ENCODE data around the gene SET. TPM values are rescaled to one million over a fixed set of nuclear protein-coding genes. Genes with fewer than 3 reads are reported as not detected.
"Not testable (repeated sequence)": the region's sequence is repeated elsewhere in the genome, so short reads cannot be mapped to it uniquely, and the experiment has no call there.

The SET gene
- polyA plus RNA-seq, 1 experiment, result 51.6 TPM

- CTCF ChIA-PET, result interaction anchor here (0.7 to 1.5 kb wide), 2 partner anchors 18 to 177 kb away, joined by 3 read pairs; no protein-coding TSS in a partner anchor
- Histone ChIP-seq H3K36me3 (ENCODE audit: control insufficient read depth, insufficient read depth, low read length) (no peaks in the 10 kb centered on the region; the same call in 1 of the 2 replicates), H3K4me3 (ENCODE audit: low read depth, low read length) (no peak overlapping the region), H3K27me3 (ENCODE audit: control insufficient read depth, insufficient read depth, low read length) (no peaks in the 10 kb centered on the region)
- POLR2A ChIA-PET, result no interaction called here
- TF ChIP-seq CTCF (IDR thresholded peaks at IDR 0.05; ENCODE audit: insufficient read depth, low read depth, low read length), result no peak
- no peak for DNase-seq (ENCODE audit: low read depth)
Observed at GRCh38 chr9:128687453-128687852, 1.6 kb upstream of the SET start.

DNA sequence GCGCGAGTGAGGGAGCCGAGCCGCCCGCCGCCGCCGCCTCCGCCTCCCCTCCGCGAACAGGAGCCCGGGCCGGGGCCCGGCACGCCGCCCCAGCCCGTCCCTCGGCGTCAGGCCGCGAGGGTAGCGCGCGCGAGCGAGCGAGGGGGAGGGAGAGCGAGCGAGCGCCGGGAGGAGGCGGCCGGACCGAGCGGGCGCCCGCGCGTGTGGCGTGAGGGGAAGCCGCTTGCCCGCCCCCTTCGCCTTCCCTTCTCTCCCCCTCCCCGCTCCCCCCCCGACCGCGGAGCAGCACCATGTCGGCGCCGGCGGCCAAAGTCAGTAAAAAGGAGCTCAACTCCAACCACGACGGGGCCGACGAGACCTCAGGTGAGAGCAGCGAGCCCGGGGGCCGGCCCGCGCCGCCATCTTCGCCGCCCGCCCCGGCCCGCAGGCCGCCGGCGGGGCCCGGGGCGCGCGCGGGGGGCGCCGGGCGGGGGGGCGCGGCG, 312 bp downstream of the SET start:
- peak overlapping the region; percentile 90 for H3K4me3 ChIP-seq (ENCODE audit: low read depth, low read length)
- POLR2A ChIA-PET, result no interaction called here
- DNase-seq (ENCODE audit: low read depth), result no peak
- H3K27me3 ChIP-seq (ENCODE audit: control insufficient read depth, insufficient read depth, low read length), result no peaks in the 10 kb centered on the region
- CTCF ChIA-PET, result interaction anchor here (0.9 to 6.3 kb wide), 3 partner anchors 12 to 54 kb away, joined by 3 to 41 read pairs (median 3); partner anchors contain the start of gene PKN3
- no peak for TF ChIP-seq CTCF (IDR thresholded peaks at IDR 0.05; ENCODE audit: insufficient read depth, low read depth, low read length)
- H3K36me3 ChIP-seq (ENCODE audit: control insufficient read depth, insufficient read depth, low read length), result peaks cover 3% of the 10 kb centered on the region

- DNase-seq (ENCODE audit: low read depth), result no peak
- ChIA-PET CTCF (interaction anchor here (6.3 kb wide), 1 partner anchor 11 kb away, joined by 41 read pairs; the partner anchor contains the start of gene PKN3), POLR2A (no interaction called here)
Observed at GRCh38 chr9:128689820-128690683, 1.0 kb downstream of the SET start.

DNA sequence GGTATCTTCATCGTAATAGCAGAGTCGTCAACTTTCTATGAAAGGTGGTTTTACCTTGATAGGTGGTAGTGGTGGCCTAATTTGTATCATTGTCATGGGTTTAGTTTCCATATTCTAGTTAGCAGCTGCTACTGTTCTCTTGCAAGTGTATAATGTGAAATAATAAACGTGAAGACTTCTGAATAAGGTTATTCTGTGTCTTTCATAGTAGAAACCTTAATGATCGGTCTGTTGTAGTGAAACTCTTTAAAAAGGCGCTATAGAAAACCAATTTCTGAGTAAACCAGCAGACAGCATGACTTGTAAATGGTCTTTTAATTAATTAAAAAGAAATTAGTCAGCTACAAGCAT, 1.6 kb downstream of the SET start:
- H3K36me3 ChIP-seq (ENCODE audit: control insufficient read depth, insufficient read depth, low read length), result peaks cover 4% of the 10 kb centered on the region
- no peaks in the 10 kb centered on the region for H3K27me3 ChIP-seq (ENCODE audit: control insufficient read depth, insufficient read depth, low read length)
- peak overlapping the region; percentile 90 for H3K4me3 ChIP-seq (ENCODE audit: low read depth, low read length)
- DNase-seq (ENCODE audit: low read depth), result no peak
- POLR2A ChIA-PET, result no interaction called here
- CTCF ChIA-PET, result interaction anchor here (6.3 kb wide), 1 partner anchor 10 kb away, joined by 41 read pairs; the partner anchor contains the start of gene PKN3
- no peak for TF ChIP-seq CTCF (IDR thresholded peaks at IDR 0.05; ENCODE audit: insufficient read depth, low read depth, low read length)

More at GRCh38 chr9:128689820-128690683, 1.0 kb downstream of the SET start:
- Histone ChIP-seq H3K4me3 (ENCODE audit: low read depth, low read length) (peak overlapping the region; percentile 90), H3K36me3 (ENCODE audit: control insufficient read depth, insufficient read depth, low read length) (peaks cover 4% of the 10 kb centered on the region), H3K27me3 (ENCODE audit: control insufficient read depth, insufficient read depth, low read length) (no peaks in the 10 kb centered on the region)
- TF ChIP-seq CTCF (IDR thresholded peaks at IDR 0.05; ENCODE audit: insufficient read depth, low read depth, low read length), result no peak

- CTCF ChIA-PET, result interaction anchor here (6.3 kb wide), 1 partner anchor 7 kb away, joined by 41 read pairs; the partner anchor contains the start of gene PKN3
- DNase-seq (ENCODE audit: low read depth); H3K27me3 ChIP-seq (ENCODE audit: control insufficient read depth, insufficient read depth, low read length); H3K36me3 ChIP-seq (ENCODE audit: control insufficient read depth, insufficient read depth, low read length); POLR2A ChIA-PET; H3K4me3 ChIP-seq (ENCODE audit: low read depth, low read length): not testable (repeated sequence)
Observed at GRCh38 chr9:128693738-128694137, 4.7 kb downstream of the SET start.

All from BJ (cell line).